ENCODE data around the gene OR2F1. TPM values are rescaled to one million over a fixed set of nuclear protein-coding genes. Genes with fewer than 3 reads are reported as not detected.

Gene OR2F1
- total RNA-seq, 4 donors from 2014 or later: not detected

- intact Hi-C loops (cut with DNase I; ENCODE audit: low total_unique reads): no loop called here
- Histone ChIP-seq H3K4me3 (no peak overlapping the region), H3K4me1 (no peaks in the 10 kb centered on the region), H3K36me3 (no peaks in the 10 kb centered on the region), H3K27me3 (no peaks in the 10 kb centered on the region), H3K27ac (no peak overlapping the region), H3K9me3 (no peaks in the 10 kb centered on the region)
- DNase-seq: no peak
- TF ChIP-seq POLR2A (IDR thresholded peaks at IDR 0.05): no peak
- no peak for TF ChIP-seq CTCF (IDR thresholded peaks at IDR 0.05)
Observed at GRCh38 chr7:144011458-144012230, 57.0 kb downstream of the OR2F1 start.

Other genes with a start within 250 kb of the OR2F1 start
- gene CTAGE6, start 197.1 kb upstream of the OR2F1 start, total RNA-seq: 1 to 10 TPM in 2 of 4 donors, under 1 TPM in 1, not detected in 1; 0.26 to 2.4 (median 1.4) TPM
- gene TCAF1, start 52.7 kb upstream of the OR2F1 start, total RNA-seq: 100 to 1,000 TPM in 1 of 4 donors, 10 to 100 TPM in 3; 12.3 to 137 (median 46.6) TPM
- gene OR2F2, start 19.6 kb upstream of the OR2F1 start, total RNA-seq: not detected
- not detected for gene OR6B1, start 45.5 kb downstream of the OR2F1 start, total RNA-seq
- gene OR2A5, start 94.1 kb downstream of the OR2F1 start, total RNA-seq: not detected
- gene OR2A25, start 115.0 kb downstream of the OR2F1 start, total RNA-seq: not detected
- gene OR2A12, start 131.4 kb downstream of the OR2F1 start, total RNA-seq: not detected
- gene OR2A2, start 154.7 kb downstream of the OR2F1 start, total RNA-seq: not detected
- gene OR2A14, start 168.3 kb downstream of the OR2F1 start, total RNA-seq: not detected
- 1 to 10 TPM in 1 of 4 donors, under 1 TPM in 2, not detected in 1; 0.26 to 7.2 (median 0.29) TPM for gene CTAGE4, start 228.6 kb downstream of the OR2F1 start, total RNA-seq
- 1 to 10 TPM in 3 of 4 donors, under 1 TPM in 1; 0.29 to 8.6 (median 4.4) TPM for gene ARHGEF35, start 241.0 kb downstream of the OR2F1 start, total RNA-seq